Endothelial cell of hepatic sinusoid (primary cell): Measurements from ENCODE around the gene CDAN1.
"Not testable (repeated sequence)": the region's sequence is repeated elsewhere in the genome, so short reads cannot be mapped to it uniquely, and the experiment has no call there.

ENCODE experiments used
- in situ Hi-C: cut with HindIII; loops from 2 replicates; pipeline ENCODE4 v1.10.0; 2017; ENCODE audit warnings: low sequenced_read_pairs

Gene CDAN1, protein sequence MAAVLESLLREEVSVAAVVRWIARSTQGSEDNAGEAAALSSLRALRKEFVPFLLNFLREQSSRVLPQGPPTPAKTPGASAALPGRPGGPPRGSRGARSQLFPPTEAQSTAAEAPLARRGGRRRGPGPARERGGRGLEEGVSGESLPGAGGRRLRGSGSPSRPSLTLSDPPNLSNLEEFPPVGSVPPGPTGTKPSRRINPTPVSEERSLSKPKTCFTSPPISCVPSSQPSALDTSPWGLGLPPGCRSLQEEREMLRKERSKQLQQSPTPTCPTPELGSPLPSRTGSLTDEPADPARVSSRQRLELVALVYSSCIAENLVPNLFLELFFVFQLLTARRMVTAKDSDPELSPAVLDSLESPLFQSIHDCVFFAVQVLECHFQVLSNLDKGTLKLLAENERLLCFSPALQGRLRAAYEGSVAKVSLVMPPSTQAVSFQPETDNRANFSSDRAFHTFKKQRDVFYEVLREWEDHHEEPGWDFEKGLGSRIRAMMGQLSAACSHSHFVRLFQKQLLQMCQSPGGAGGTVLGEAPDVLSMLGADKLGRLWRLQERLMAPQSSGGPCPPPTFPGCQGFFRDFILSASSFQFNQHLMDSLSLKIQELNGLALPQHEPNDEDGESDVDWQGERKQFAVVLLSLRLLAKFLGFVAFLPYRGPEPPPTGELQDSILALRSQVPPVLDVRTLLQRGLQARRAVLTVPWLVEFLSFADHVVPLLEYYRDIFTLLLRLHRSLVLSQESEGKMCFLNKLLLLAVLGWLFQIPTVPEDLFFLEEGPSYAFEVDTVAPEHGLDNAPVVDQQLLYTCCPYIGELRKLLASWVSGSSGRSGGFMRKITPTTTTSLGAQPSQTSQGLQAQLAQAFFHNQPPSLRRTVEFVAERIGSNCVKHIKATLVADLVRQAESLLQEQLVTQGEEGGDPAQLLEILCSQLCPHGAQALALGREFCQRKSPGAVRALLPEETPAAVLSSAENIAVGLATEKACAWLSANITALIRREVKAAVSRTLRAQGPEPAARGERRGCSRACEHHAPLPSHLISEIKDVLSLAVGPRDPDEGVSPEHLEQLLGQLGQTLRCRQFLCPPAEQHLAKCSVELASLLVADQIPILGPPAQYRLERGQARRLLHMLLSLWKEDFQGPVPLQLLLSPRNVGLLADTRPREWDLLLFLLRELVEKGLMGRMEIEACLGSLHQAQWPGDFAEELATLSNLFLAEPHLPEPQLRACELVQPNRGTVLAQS

DNA sequence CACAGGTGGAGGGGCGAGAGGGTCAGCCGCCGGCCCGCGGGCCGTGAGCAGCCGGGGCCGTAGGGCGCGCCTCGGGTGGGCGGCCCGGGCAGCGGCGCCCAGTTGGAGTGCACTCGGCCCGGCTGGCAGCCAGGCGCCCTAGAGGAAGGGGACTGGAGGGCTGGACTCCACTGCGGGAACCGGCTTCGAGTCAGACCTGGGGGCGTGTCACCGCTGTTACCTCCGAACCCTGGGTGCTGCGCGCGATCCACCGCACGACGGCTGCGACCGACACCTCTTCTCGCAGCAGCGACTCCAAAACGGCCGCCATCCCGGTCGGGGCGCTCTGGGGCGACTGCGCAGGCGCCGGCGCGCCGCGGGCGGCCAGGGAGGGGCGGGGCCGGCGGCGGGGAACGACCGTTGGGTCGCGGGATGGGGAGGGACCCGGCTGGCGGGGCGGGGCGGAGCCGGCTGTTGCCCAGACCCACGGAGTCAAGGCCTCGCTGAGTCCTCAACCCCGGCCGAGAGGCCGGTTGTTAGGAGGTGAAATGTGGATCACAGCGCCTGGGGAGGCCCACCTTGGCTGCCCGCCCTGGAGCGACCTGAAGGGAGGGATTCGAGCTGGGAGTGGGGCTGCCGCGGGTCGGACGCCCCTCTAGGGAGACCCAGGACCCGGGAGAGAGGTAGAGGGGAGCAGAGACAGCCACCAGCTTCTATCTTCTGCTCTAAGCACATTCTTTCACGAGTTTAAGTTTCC lies at the start of gene CDAN1:
CDAN1 (minus strand) TSS at position 336 of the 736 bp plus-strand sequence; CDS start at position 310, 26 bp downstream.
- in situ Hi-C loops: no loop called here

DNA sequence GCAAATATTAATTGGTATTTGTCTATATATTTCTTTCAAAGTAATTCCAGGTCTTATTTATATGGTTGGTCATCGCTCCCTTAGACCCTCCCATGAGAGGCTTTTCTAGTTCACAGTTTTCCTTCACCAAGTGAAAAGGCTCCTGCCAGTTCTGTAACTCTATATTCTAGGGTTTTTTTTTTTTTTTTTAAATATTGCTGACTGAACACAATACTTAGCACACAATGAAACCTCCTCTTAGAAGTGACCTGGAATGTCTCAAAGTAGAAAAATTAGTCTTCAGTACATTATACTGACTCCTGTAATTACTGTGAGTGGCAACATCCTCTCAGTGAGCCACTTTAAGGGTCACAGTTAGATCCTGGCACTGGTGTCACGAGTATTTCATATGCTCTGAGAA lies 48.6 kb upstream of the CDAN1 start:
- in situ Hi-C loops: no loop called here

DNA sequence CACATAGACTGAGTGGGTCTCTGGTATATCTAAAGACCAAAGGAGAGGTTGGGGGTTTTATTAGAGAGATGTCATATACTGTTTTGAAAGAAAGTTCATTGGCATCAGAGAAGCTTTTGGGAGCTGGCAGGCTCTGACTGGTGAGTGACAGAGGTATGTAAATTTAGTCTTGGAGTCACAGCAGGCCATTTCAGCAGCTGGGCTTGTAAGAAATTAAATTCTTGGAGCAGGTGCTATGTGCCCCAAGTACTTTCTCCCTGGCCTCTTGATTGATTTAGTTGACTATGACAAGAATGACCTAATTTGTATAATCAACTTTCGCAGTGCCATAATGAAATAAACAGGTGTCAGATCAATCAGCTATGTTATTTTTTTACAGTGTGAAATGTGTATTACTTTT lies 47.8 kb upstream of the CDAN1 start:
- in situ Hi-C loops: no loop called here

DNA sequence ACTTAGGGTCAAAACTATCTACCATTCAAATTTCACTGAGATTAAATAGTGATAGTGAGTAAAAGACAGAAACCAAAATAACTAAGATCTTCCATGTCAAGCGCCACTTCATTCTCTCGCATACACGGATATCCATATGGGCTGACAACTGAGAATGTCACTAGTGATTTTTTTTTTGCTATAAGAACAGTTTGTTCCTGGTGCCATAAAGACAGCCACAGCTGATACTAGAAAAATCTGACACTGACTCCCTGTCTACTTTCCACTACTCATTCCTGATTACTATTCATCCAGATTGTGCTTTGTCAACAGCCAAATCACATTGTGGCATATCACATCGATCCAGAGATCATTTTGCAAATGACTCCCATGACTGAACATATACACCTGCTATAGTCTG lies 45.8 kb upstream of the CDAN1 start:
- in situ Hi-C loops: no loop called here

DNA sequence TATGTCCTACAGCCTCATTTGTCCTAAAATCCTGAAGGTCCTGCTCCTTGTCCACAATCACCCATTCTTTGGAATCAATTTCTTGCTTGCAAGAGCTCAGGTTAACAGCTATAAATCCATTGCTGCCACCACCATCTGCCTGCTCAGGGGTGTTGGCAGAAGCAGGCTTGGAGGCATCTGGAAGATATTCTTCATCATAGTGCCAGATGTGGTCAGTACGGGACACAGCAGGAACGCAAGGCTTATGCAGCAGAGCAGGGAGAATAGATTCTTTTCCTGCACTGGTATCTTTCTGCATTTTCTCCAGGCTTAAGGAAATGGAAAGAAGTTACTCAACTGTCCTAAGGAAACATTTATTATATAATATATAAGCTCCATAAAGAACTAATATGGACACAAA lies 38.5 kb upstream of the CDAN1 start:
- in situ Hi-C loops: no loop called here

DNA sequence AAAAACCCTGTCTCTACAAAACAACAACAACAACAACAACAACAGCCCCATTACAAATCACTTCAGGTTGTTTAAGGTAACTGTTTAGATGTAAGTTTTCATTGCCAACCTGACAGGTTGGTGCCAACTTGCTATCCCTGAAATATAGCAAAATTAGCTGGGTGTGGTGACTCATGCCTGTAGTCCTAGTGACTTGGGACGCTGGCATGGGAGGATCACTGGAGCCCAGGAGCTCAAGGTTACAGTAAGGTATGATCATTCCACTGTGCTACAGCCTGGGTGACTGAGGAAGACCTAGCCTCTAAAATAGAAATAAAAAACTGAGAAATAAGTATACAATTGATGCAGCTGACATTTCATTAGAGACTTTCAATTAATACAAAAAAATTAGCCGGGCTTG lies 36.0 kb upstream of the CDAN1 start:
- in situ Hi-C loops: no loop called here

DNA sequence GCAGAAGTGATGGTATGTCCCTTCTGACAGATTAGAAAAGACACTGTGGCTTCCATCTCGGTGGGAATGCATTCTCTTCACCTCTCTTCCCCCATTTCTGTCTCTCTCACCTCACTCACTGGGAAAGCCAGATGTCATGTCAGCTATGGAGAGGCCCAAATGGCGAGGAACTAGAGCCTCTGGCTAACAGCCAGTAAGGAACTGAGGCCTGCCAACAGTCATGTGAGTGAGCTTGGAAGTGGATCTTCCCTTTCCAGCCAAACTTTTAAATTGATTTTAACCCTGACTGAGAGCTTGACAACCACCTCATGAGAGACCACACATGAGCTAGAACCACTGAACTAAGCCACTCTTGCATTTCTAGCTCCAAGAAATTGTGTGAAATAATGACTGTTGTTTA lies 35.2 kb upstream of the CDAN1 start:
- in situ Hi-C loops: no loop called here

DNA sequence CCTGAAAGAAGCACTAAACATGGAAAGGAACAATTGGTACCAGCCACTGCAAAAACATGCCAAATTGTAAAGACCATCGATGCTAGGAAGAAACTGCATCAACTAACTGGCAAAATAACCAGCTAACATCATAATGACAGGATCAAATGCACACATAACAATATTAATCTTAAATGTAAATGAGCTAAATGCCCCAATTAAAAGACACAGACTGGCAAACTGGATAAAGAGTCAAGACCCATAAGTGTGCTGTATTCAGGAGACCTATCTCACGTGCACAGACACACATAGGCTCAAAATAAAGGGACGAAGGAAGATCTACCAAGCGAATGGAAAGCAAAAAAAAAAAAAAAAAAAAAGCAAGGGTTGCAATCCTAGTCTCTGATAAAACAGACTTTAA lies 29.2 kb upstream of the CDAN1 start:
- in situ Hi-C loops: not testable (repeated sequence)

DNA sequence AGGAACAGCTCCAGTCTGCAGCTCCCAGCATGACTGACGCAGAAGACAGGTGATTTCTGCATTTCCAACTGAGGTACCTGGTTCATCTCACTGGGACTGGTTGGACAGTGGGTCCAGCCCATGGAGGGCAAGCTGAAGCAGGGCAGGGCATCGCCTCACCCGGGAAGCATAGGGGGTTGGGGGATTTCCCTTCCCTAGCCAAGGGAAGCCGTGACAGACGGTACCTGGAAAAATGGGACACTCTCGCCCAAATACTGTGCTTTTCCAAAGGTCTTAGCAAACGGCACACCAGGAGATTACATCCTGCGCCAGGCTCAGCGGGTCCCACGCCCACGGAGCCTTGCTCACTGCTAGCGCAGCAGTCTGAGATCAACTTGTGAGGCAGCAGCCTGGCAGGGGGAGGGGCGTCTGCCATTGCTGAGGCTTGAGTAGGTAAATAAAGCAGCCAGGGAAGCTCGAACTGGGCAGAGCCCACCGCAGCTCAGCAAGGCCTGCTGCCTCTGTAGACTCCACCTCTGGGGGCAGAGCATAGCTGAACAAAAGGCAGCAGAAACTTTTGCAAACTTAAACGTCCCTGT lies 27.3 kb upstream of the CDAN1 start:
- in situ Hi-C loops: not testable (repeated sequence)

DNA sequence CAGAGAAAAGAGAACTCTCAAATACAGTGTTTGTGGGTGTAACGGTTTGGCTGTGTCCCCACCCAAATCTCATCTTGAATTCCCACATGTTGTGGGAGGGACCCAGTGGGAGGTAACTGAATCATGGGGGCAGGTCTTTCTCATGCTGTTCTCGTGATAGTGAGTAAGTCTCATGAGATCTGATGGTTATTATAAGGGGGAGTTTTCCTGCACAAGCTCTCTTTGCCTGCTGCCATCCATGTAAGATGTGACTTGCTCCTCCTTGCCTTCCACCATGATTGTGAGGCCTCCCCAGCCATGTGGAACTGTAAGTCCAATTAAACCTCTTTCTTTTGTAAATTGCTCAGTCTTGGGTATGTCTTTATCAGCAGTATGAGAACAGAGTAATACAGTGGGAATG lies 24.9 kb upstream of the CDAN1 start:
- in situ Hi-C loops: not testable (repeated sequence)

DNA sequence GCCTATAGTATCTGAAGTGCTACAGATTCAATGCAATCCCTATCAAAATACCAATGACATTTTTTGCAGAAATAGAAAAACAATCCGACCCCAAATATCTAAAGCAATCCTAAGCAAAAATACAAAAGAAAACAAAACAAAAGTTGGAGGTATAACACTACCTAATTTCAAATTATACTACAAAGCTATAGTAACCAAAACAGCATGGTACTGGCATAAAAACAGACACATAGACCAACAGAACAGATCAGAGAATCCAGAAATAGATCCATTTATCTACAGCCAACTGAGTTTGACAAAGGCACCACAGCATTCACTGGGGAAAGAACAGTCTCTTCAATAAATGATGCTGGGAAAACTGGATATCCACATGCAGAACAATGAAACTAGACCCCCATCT lies 23.8 kb upstream of the CDAN1 start:
- in situ Hi-C loops: no loop called here

DNA sequence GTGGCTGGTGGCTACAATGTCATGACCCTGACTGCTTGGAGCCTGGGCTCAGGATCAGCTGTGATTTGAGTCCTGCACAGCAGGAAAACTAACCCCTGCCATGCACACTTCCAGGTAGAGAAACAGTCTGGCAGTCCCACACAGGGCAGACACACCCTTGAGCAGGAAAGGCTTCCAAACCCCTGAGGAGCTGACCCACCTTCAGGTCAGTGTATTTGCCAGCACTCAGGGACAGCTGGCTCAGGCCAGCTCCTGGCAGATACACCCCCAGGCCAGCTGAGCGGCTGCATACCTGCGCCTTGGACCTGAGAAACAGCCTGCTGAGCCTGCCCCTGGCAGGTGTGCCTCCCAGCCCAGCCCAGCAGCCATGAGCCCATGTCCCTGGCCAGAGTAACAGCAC lies 22.2 kb upstream of the CDAN1 start:
- in situ Hi-C loops: no loop called here

DNA sequence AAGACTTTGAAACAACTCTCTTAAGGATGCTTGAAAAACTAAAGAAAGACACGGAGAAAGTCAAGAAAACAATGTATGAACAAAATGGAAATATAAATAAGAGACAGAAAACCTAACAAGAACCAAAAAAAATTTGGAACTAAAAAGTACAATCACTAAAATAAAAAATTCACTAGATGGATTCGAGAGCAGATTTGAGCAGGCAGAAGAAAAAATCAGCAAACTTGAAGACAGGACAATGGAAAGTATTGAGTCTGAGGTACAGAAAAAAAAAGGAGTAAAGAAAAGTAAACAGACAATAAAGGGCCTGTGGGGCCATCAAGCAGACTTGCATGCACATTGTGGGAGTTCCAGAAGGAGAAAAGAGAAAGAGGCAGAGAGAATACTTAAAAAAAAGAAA lies 13.4 kb upstream of the CDAN1 start:
- in situ Hi-C loops: no loop called here

DNA sequence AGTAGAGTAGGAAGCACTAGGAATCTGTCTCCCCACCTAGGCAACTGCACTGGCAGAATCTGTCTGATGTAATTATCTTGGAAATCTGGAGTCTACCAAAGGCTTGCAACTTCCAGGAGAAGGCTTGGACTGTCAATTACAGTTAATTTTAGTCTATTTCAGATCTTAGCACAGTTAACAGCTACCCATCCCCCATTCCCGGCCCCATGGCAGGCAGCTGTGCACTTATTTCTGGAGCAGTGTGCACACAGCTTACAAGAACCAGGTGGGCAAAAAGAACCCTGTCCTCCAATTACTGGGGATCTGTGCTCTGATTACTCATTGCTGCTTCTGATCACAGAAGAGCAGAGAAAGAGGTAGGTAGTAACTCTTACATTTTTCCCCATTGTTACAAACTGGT lies 12.3 kb upstream of the CDAN1 start:
- in situ Hi-C loops: no loop called here

DNA sequence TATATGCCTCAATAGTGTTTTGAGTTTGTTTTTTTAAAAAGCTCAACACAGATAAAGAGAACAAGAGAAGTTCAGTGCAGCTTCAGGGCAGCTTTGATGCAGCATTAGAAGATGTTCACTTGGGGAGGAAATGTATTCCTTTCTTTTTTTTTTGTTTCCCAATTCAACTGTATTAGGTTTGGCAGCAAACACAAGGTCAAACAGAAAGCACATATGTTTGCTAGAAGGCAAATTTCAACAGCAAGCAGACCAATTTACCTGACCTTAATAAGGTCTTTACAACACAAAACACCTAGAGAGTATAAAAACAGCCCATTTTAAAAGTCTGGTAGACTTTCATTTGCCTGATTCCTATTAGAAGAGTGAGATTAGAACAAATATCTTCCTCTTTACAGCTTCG lies 7.3 kb upstream of the CDAN1 start:
- in situ Hi-C loops: no loop called here

DNA sequence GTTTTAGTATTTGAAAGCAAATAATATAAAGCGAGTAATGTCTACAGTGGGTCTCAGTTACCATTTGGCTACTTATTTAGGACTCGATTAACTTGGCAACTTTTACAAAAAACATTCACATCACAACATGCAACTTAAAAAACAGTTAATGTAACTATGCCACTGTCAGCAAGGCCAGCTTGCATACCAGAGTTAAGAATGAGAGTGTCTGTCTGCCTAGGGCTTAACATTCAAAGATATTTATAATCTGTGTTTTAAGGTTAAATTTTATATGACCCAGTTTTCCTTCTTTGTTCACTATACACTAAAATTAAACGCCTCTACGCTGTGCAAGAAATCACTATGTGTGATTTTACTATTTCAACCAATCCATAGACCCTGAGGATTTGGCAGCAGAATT lies 5.2 kb upstream of the CDAN1 start:
- in situ Hi-C loops: no loop called here

DNA sequence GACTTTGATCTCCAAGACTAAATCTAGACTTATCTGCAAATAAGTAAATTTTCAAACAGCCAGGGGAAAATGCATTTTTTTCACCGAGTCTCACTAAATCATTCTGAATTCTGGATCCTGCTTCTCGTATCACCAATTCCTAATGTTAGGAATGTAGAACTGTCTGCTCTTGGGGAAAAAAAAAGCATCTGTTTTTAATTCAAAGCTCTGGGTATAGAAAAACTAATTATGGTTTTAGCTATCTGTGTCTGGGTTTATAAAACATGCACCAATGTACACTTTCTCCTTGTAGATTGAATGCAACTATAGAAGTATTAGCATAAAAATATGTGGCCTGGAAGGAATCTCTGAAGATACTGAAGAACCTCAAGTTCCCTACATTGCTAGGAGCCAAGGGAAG lies 4.8 kb upstream of the CDAN1 start:
- in situ Hi-C loops: no loop called here

DNA sequence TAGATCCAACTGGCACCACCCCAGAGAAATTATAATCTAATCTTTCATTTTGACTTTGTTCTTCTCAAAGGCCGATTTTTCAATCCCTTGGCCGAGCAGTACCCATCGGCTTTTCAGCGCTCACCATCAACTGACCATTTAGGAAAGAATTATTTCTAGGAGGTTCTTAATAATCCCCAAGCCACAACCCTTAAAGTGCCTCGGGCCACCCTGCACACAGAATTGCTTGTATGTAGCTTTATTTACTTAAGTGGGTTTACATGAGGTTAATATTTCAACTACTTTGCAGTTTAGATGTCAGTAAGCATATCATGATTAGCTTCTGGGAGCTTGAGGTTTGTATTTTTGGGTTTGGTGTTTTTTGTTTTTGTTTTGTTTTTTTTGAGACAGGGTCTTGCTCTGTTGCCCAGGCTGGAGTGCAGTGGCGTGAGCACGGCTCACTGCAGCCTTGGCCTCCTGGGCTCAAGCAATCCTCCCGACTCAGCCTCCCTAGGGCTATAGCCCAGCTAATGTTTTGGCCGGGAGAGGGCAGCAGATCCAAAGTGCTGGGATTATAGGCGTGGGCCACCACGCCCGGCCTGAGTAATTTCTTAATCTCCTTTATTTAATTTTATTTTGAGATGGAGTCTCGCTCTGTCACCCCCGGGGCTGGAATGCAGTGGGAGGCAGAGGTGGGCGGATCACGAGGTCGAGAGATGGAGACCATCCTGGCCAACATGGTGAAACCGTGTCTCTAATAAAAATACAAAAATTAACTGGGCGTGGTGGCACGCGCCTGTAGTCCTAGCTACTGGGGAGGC lies 801 bp upstream of the CDAN1 start:
- in situ Hi-C loops: no loop called here

DNA sequence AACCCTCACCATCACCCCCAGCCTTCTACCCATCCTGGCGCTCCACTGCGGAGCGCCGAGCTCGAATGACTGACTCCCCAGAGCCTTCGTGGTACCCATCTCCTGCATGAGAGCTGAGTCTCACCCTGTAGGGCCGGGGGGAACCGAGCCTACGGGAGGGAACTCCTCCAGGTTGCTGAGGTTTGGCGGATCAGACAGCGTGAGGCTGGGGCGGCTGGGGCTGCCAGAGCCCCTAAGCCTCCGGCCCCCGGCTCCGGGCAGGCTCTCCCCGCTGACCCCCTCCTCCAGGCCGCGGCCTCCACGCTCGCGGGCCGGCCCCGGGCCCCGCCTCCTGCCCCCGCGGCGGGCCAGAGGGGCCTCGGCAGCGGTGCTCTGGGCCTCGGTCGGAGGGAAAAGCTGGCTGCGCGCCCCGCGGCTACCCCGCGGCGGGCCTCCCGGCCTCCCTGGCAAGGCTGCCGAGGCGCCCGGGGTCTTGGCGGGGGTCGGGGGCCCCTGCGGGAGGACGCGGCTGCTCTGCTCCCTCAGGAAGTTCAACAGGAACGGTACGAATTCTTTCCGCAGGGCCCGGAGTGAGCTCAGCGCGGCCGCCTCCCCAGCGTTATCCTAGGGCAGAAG lies 643 bp downstream of the CDAN1 start:
- in situ Hi-C loops: no loop called here
